Measurements from ENCODE around the gene RECQL5. TPM values are rescaled to one million over a fixed set of nuclear protein-coding genes. Genes with fewer than 3 reads are reported as not detected.

Gene RECQL5
- total RNA-seq, 6 experiments from 2014 or later: 18.7 to 22.6 (median 21.2) TPM

GRCh38 chr17:75668489-75668888 lies 1.5 kb upstream of the RECQL5 start:
- H3K9me3 Mint-ChIP-seq: no peaks in the 10 kb centered on the region
- H3K36me3 Mint-ChIP-seq (ENCODE audit: low read depth): peaks cover 19% of the 10 kb centered on the region
- H3K27me3 Mint-ChIP-seq (ENCODE audit: insufficient read depth): no peaks in the 10 kb centered on the region; the same call in 1 of the 2 replicates
- DNase-seq: no peak
- no peak for TF ChIP-seq CTCF (IDR thresholded peaks at IDR 0.05)
- H3K4me1 Mint-ChIP-seq (ENCODE audit: low read depth): peaks cover 33% of the 10 kb centered on the region
- peak overlapping the region; percentile 74 for H3K27ac Mint-ChIP-seq
- H3K4me3 Mint-ChIP-seq: no peak overlapping the region

GRCh38 chr17:75667825-75668224 lies 871 bp upstream of the RECQL5 start:
- H3K36me3 Mint-ChIP-seq (ENCODE audit: low read depth): peaks cover 19% of the 10 kb centered on the region

GRCh38 chr17:75665981-75666380 lies 973 bp downstream of the RECQL5 start:
- no peak overlapping the region; the same call in 1 of the 2 replicates for H3K27ac Mint-ChIP-seq

More at GRCh38 chr17:75667825-75668224, 871 bp upstream of the RECQL5 start:
- Mint-ChIP-seq H3K27ac (no peak overlapping the region), H3K9me3 (no peaks in the 10 kb centered on the region), H3K4me3 (no peak overlapping the region), H3K27me3 (ENCODE audit: insufficient read depth) (no peaks in the 10 kb centered on the region), H3K4me1 (ENCODE audit: low read depth) (peaks cover 26% of the 10 kb centered on the region)
- TF ChIP-seq CTCF (IDR thresholded peaks at IDR 0.05): no peak
- no peak for DNase-seq

GRCh38 chr17:75664099-75664549 lies 2.8 kb downstream of the RECQL5 start:
- H3K9me3 Mint-ChIP-seq: no peaks in the 10 kb centered on the region
- H3K4me1 Mint-ChIP-seq (ENCODE audit: low read depth): peaks cover 16% of the 10 kb centered on the region
- H3K27me3 Mint-ChIP-seq (ENCODE audit: insufficient read depth): no peaks in the 10 kb centered on the region; the same call in 1 of the 2 replicates
- peaks cover 18% of the 10 kb centered on the region for H3K36me3 Mint-ChIP-seq (ENCODE audit: low read depth)
- no peak overlapping the region for H3K27ac Mint-ChIP-seq
- no peak for TF ChIP-seq CTCF (IDR thresholded peaks at IDR 0.05)
- no peak for DNase-seq
- no peak overlapping the region for H3K4me3 Mint-ChIP-seq

More at GRCh38 chr17:75665981-75666380, 973 bp downstream of the RECQL5 start:
- no peaks in the 10 kb centered on the region for H3K27me3 Mint-ChIP-seq (ENCODE audit: insufficient read depth)
- no peak for DNase-seq
- no peak overlapping the region for H3K4me3 Mint-ChIP-seq
- H3K4me1 Mint-ChIP-seq (ENCODE audit: low read depth): peaks cover 23% of the 10 kb centered on the region
- TF ChIP-seq CTCF (IDR thresholded peaks at IDR 0.05): no peak
- no peaks in the 10 kb centered on the region for H3K9me3 Mint-ChIP-seq
- peaks cover 25% of the 10 kb centered on the region for H3K36me3 Mint-ChIP-seq (ENCODE audit: low read depth)

GRCh38 chr17:75662511-75662910 lies 4.4 kb downstream of the RECQL5 start:
- DNase-seq: no peak
- no peak overlapping the region for H3K4me3 Mint-ChIP-seq
- no peak for TF ChIP-seq CTCF (IDR thresholded peaks at IDR 0.05)
- peaks cover 8% of the 10 kb centered on the region for H3K4me1 Mint-ChIP-seq (ENCODE audit: low read depth)
- no peaks in the 10 kb centered on the region for H3K9me3 Mint-ChIP-seq
- peaks cover 10% of the 10 kb centered on the region for H3K36me3 Mint-ChIP-seq (ENCODE audit: low read depth)
- no peaks in the 10 kb centered on the region; the same call in 1 of the 2 replicates for H3K27me3 Mint-ChIP-seq (ENCODE audit: insufficient read depth)
- H3K27ac Mint-ChIP-seq: no peak overlapping the region

Data from HFFc6 (cell line).